Keratinocyte (primary cell): ENCODE data around the gene UBE2N. TPM values are rescaled to one million over a fixed set of nuclear protein-coding genes. Genes with fewer than 3 reads are reported as not detected.
"Not testable (repeated sequence)": the region's sequence is repeated elsewhere in the genome, so short reads cannot be mapped to it uniquely, and the experiment has no call there.

Source experiments
- DNase-seq: peaks from one replicate; pipeline ENCODE4 v3.0.0-alpha.2; 2011; ENCODE audit warnings: low read depth, missing footprints, low spot score
- FAIRE-seq: peaks from 2 replicates; lab custom pipeline; 2011; peaks lifted over from hg19 to GRCh38; lab: Jason Lieb, UNC
- H2AFZ ChIP-seq: 2 replicates; pipeline ENCODE4 v1.6.0; 2012; ENCODE audit warnings: low read length, control low read depth, inconsistent platforms; ENCODE audit not compliant: control insufficient read depth
- H3K27ac ChIP-seq: 2 replicates; pipeline ENCODE4 v1.5.1; 2011; ENCODE audit warnings: low read length; ENCODE audit not compliant: control insufficient read depth, insufficient read depth
- H3K27me3 ChIP-seq: 3 replicates; pipeline ENCODE4 v1.6.0; 2011; ENCODE audit warnings: low read length; ENCODE audit not compliant: control insufficient read depth, insufficient read depth; ENCODE audit errors: extremely low read depth
- H3K36me3 ChIP-seq, 2 experiments: 2 replicates in 1 of 2; 3 replicates in 1 of 2; pipeline ENCODE4 v1.5.1; 2011; ENCODE audit warnings: low read length in 2 of 2, mild to moderate bottlenecking in 1 of 2; ENCODE audit not compliant: control insufficient read depth in 2 of 2, insufficient read depth in 2 of 2; ENCODE audit errors: extremely low read depth in 1 of 2
- H3K4me1 ChIP-seq: 3 replicates; pipeline ENCODE4 v1.5.1; 2011; ENCODE audit warnings: low read length; ENCODE audit not compliant: control insufficient read depth, insufficient read depth; ENCODE audit errors: extremely low read depth
- H3K4me2 ChIP-seq: 3 replicates; pipeline ENCODE4 v1.6.0; 2011; ENCODE audit warnings: low read depth, low read length; ENCODE audit not compliant: control insufficient read depth, insufficient read depth; ENCODE audit errors: extremely low read depth
- H3K4me3 ChIP-seq, 3 experiments: fragments of 200-600 bp in 1 of 3; sonication (generic) in 1 of 3; 2 replicates in 2 of 3; 3 replicates in 1 of 3; pipeline ENCODE4 v1.5.1; 2011 to 2016; ENCODE audit warnings: low read length in 3 of 3, mild to moderate bottlenecking in 3 of 3, control low read depth in 2 of 3, inconsistent platforms in 1 of 3, low read depth in 1 of 3, mixed read lengths in 1 of 3, mixed run types in 1 of 3, moderate library complexity in 1 of 3; ENCODE audit not compliant: control insufficient read depth in 2 of 3, insufficient read depth in 2 of 3; ENCODE audit errors: extremely low read depth in 1 of 3
- H3K79me2 ChIP-seq: 2 replicates; pipeline ENCODE4 v1.6.0; 2012; ENCODE audit warnings: low read length; ENCODE audit not compliant: control insufficient read depth, insufficient read depth
- H3K9ac ChIP-seq: 3 replicates; pipeline ENCODE4 v1.6.0; 2011; ENCODE audit warnings: low read length; ENCODE audit not compliant: control insufficient read depth, insufficient read depth; ENCODE audit errors: extremely low read depth
- H3K9me1 ChIP-seq: 3 replicates; pipeline ENCODE4 v1.6.0; 2011; ENCODE audit warnings: low read length; ENCODE audit not compliant: control insufficient read depth, insufficient read depth; ENCODE audit errors: extremely low read depth
- H3K9me3 ChIP-seq: 2 replicates; pipeline ENCODE4 v1.5.1; 2012; ENCODE audit warnings: low read depth, low read length; ENCODE audit not compliant: control insufficient read depth
- H4K20me1 ChIP-seq: 3 replicates; pipeline ENCODE4 v1.6.0; 2011; ENCODE audit warnings: low read length; ENCODE audit not compliant: control insufficient read depth, insufficient read depth; ENCODE audit errors: extremely low read depth
- EZH2 ChIP-seq: IDR thresholded peaks from one replicate; pipeline ENCODE4 v1.6.1; 2012; ENCODE audit warnings: inconsistent platforms, mild to moderate bottlenecking, low read length, moderate library complexity
- dilution Hi-C: fragments of 300-500 bp; cut with MboI; formaldehyde crosslinking; loops from one replicate; pipeline ENCODE4 v1.7.0; 2020; ENCODE audit warnings: low sequenced_read_pairs; ENCODE audit not compliant: extremely low pct_ligation_motif_present
- polyA plus RNA-seq, 5 experiments: library from polyadenylated mRNA; depleted of rRNA in 3 of 5; stranded (reverse) in 3 of 5; stranded (forward) in 1 of 5; unstranded in 1 of 5; fragments of >200 nt; gene quantifications; 1 replicate in 1 of 5; 2 replicates in 3 of 5; 3 replicates in 1 of 5; pipeline versions ENCODE4 v1.2.1 to v1.2.3, GENCODE V29; 2011 to 2012; ENCODE audit warnings: missing spikeins in 2 of 5, low read depth in 1 of 5, low replicate concordance in 1 of 5
- TF ChIP-seq, protein P1 (sequence below), 3 experiments: IDR thresholded peaks in 1 of 3; conservative IDR thresholded peaks in 1 of 3; optimal IDR thresholded peaks in 1 of 3; 2 replicates in 2 of 3; 3 replicates in 1 of 3; pipeline versions ENCODE3 to v1.5.1; 2011; ENCODE audit warnings: low read length in 3 of 3, mild to moderate bottlenecking in 3 of 3, moderate library complexity in 2 of 3, control low read depth in 1 of 3, inconsistent platforms in 1 of 3; ENCODE audit not compliant: insufficient read depth in 2 of 3; ENCODE audit errors: extremely low read depth in 1 of 3

Gene UBE2N
- polyA plus RNA-seq, 1 donor (not counting 4 experiments of a cell fraction or from before 2014, with no cell fraction given), result 218 TPM

DNA sequence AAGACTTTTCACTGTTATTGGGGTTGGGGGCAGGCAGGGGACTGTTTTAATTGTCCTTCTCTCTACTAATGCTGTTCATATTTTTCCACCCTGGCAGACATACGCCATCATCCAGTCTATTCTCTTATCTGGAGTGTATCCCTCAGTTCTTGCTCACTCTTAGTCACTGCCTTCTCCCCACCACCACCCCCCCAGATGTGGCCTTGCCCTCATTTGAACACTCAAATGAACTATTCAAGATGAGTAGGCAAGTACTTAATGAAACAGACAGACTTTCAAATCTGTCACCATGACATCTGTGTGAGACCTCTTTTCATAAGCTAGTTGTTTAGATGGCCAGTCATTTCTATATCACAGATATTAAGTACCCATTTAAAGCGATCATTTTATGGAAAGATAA lies 54.0 kb downstream of the UBE2N start:
- TF ChIP-seq EZH2, result no peak
- TF ChIP-seq, protein P1, sequence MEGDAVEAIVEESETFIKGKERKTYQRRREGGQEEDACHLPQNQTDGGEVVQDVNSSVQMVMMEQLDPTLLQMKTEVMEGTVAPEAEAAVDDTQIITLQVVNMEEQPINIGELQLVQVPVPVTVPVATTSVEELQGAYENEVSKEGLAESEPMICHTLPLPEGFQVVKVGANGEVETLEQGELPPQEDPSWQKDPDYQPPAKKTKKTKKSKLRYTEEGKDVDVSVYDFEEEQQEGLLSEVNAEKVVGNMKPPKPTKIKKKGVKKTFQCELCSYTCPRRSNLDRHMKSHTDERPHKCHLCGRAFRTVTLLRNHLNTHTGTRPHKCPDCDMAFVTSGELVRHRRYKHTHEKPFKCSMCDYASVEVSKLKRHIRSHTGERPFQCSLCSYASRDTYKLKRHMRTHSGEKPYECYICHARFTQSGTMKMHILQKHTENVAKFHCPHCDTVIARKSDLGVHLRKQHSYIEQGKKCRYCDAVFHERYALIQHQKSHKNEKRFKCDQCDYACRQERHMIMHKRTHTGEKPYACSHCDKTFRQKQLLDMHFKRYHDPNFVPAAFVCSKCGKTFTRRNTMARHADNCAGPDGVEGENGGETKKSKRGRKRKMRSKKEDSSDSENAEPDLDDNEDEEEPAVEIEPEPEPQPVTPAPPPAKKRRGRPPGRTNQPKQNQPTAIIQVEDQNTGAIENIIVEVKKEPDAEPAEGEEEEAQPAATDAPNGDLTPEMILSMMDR (optimal IDR thresholded peaks at IDR 0.05 in 1 of 3, IDR thresholded peaks at IDR 0.05 in 1 of 3, conservative IDR thresholded peaks at IDR 0.05 in 1 of 3; ENCODE audit: extremely low read depth in 1 of 3, insufficient read depth in 2 of 3, low read length in 3 of 3), result no peak
- Histone ChIP-seq H3K27me3 (no peaks in the 10 kb centered on the region), H3K4me1 (peaks cover 10% of the 10 kb centered on the region), H4K20me1 (peaks cover 13% of the 10 kb centered on the region), H3K27ac (no peak overlapping the region), H3K79me2 (peaks cover 90% of the 10 kb centered on the region), H2AFZ (no peak overlapping the region), H3K4me3 (no peak overlapping the region), H3K36me3 (peaks cover 0 to 17% of the 10 kb centered on the region in 2 experiments), H3K9ac (no peak overlapping the region), H3K9me1 (no peaks in the 10 kb centered on the region), H3K9me3 (no peaks in the 10 kb centered on the region), H3K4me2 (no peak overlapping the region)
- DNase-seq (peak; percentile 21), FAIRE-seq (no peak)
- dilution Hi-C loops, result no loop called here

DNA sequence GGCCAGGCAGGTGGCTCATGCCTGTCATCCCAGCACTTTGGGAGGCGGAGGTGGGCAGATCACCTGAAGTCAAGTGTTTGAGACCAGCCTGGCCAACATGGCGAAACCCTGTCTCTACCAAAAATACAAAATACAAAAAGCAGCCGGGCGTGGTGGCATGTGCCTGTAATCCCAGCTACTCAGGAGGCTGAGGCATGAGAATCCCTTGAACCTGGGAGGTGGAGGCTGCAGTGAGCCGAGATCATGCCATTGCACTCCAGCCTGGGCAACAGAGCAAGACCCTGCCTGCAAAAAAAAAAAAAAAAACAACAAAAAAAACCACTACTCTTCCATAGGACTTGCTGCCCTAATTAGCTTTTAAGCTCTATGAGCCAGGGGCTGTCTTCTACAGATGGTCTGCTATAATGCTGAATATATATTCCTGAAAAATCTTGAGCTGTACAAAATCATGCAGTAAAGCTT lies 59.7 kb downstream of the UBE2N start:
- H3K27me3 ChIP-seq, DNase-seq, FAIRE-seq, H3K4me3 ChIP-seq, H3K4me2 ChIP-seq, H3K9me1 ChIP-seq, H3K27ac ChIP-seq, H3K9ac ChIP-seq, H2AFZ ChIP-seq, H3K9me3 ChIP-seq, dilution Hi-C loops: not testable (repeated sequence)
- Histone ChIP-seq H4K20me1 (peaks cover 13% of the 10 kb centered on the region), H3K36me3 (peaks cover 0 to 17% of the 10 kb centered on the region in 2 experiments), H3K4me1 (peaks cover 17% of the 10 kb centered on the region), H3K79me2 (peaks cover 86% of the 10 kb centered on the region)
